ENCODE measurements around the gene PDE6D. TPM values are rescaled to one million over a fixed set of nuclear protein-coding genes. Genes with fewer than 3 reads are reported as not detected.

Gene PDE6D
- polyA plus RNA-seq, 4 donors = 26.8 to 28.7 (median 27.6) TPM

DNA sequence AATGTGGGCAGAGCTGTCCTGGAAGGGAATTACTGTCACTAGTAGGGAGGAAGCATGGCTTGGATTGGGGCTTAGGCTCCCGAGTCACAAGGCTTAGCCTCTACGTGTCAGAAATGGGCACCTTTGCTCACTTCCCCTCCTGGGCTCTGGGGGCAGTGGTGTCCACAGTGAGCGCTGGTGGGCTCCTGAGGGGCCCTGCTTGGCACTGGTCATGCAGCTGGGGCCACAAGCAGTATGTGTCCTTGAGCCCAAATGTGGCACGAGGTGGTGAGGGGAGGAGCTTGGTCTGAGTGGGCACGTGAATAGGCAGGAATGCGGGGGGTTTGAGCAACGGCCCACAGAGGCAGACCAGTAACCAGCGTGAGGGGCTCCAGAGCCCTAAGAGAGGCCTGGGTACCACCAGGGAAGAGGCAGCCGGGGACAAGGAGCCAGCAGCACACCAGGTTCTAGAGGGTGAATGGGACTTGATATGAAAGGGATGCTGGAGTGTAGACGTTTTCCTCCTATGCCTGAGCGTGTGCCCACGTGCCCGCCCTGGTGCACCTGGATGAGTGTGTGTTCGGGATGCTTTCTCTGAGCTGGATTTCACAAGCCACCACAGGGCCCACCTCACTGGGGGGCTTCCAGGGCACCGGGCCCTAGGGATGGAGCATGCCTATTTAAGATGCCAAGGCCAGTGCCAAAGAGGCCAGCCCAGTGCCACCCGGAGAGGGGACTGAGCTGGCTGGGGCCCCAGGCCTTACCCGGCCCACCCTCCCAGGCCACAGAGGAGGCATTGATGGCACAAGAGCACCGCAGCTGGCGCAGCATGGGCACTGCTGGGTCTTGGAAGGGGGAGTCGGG is 95.5 kb downstream of the PDE6D start:
- DNase-seq (ENCODE audit: low read depth in 4 of 4, low spot score in 3 of 4) = no peak

DNA sequence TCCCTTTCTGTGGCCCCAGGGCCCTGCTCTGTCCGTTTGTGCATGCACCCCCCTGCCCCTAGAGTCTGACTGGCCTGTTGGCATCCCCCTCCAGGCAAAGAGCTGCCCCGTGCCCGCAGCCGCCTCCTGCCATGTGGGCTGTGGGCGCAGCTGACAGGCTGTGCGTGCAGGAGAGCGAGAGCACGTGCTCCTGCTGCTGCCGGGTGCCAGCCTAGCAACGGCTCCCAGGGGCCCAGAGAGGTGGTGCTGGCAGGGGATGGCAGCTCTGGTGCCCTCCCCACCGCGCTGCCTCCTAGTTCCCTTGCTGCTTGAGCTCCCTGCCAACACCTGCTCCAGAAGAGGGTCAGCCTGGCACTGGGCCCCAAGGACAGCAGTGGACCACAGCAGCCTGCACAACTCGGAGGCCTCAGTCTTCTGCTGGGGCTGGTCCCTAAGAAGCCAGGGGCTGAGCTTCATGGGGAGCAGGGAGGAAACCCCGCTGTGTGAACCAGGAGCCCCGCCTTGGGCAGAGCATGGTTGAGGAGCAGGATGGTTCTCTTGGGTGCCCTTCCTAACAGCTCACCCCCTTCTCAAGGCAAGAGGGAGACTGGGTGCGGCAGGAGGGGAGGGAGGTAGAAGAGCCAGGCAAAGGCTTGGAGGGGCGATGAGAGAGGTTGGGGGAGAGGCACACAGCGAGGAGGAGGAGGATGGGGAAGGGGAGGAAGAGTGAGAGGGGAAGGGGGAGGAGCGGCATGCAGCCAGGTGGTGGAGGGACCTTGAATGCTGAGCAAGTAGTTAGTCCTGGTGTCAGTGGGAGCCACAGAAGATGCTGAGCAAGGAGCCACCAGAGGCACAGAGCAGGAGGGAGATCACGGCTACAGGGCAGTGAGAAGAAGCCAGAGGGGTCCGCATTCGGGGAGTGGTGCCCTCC is 96.5 kb downstream of the PDE6D start:
- DNase-seq (ENCODE audit: low read depth in 4 of 4, low spot score in 3 of 4) = no peak

DNA sequence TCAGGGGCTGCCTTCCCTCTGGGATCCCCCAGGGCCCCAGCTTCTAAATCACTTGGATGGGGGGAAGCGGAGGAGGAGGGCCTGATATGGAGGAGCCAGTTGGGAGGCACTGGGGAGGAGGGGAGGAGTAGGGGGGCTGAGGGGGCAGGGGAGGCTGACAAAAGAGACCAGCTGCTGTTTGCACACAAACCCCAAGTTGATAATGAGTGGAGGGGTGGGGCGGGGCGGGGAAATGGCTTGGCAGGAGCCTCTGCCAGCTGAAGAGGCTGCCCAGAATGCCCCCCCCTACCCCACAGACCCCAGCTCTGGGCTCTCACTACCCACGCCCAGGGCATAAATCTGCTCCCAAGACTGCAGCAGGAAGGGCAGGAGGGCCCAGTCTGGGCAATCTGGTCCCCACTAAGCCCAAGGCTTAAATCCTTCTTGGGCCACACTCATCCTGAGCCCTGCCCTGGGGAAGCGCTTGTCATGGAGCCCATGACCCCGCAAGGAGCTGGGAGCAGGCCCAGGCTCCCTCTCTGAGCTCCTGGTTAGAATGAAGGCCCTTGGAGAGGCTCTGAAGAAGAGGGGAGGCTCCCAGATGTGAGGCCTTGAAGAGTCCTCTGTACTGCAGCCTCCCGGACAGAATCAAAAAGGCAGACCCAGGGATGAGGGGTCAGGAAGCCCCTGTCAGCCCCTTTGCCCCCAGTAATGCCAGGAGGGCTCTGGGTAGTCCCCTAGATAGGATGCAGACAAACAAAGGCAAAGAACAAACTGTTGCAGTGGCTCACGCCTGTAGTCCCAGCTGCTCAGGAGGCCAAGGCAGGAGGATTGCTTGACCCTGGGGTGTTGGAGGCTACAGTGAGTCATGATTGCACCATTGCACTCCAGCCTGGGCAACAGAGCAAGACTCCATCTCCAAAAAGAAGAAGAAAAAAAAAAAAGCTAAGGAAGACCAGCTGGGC is 97.5 kb downstream of the PDE6D start:
- no peak for DNase-seq (ENCODE audit: low read depth in 4 of 4, low spot score in 3 of 4)

DNA sequence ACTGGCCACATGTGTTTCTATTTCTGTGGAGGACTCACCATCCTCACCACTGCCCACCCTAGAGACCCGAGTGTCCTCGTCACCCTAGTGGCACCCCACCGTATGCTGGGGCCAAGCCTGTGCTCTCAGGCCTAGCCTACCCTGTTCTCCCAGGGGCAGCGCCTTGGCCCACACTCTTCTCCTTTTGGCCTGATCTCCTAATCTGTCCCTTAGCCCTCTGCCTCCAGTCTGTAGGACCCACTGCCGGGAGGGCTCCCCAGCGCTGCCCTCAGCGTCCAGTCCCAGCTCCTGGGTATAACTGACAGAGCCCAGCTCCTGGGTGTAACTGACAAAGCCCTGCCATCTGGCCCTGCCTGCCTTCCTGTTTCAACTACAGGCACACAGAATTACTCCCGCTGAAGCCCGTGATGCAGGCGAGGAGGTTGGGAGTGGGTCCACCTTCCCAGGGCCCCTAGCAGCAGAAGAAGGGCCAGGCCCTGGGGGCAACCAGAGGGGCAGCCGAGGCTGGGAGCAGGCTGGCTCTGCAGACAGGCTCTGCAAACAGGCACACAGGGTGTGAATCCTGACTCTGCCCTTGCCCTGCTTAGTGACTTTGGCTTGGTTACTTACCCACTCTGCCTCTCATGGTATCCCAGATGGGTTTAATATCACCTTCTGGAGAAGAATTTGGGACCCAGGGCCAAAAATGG is 98.3 kb downstream of the PDE6D start:
- no peak for DNase-seq (ENCODE audit: low read depth in 4 of 4, low spot score in 3 of 4)

Other genes with a start within 250 kb of the PDE6D start
- gene TEX44, start 188.4 kb downstream of the PDE6D start, polyA plus RNA-seq (ENCODE audit: insufficient read length in 4 of 4) = not detected
- 1,000 to 10,000 TPM; 2,018 to 2,241 (median 2,138) TPM for gene PTMA, start 72.8 kb downstream of the PDE6D start, polyA plus RNA-seq (ENCODE audit: insufficient read length in 4 of 4)
- gene COPS7B, start 5.2 kb upstream of the PDE6D start, polyA plus RNA-seq (ENCODE audit: insufficient read length in 4 of 4) = 10 to 100 TPM; 51.0 to 59.7 (median 55.8) TPM
- gene NPPC, start 145.1 kb upstream of the PDE6D start, polyA plus RNA-seq (ENCODE audit: insufficient read length in 4 of 4) = under 1 TPM; 0.29 to 0.71 (median 0.38) TPM
- 10 to 100 TPM; 31.2 to 37.7 (median 34.6) TPM for gene DIS3L2, start 180.4 kb upstream of the PDE6D start, polyA plus RNA-seq (ENCODE audit: insufficient read length in 4 of 4)

Data from right renal pelvis (tissue), 4 donors.